H1 (cell line): ENCODE data around the gene CLEC2B. TPM values are rescaled to one million over a fixed set of nuclear protein-coding genes. Genes with fewer than 3 reads are reported as not detected.

Experiments used
- CTCF ChIA-PET: fragments of 300-600 bp; sonication (Branson Sonifier 250); formaldehyde crosslinking; loops from one replicate; lab custom pipeline; 2021; ENCODE audit not compliant: partially characterized antibody; lab: Charles Lee
- POLR2A ChIA-PET: fragments of 300-600 bp; sonication (Branson Sonifier 250); formaldehyde crosslinking; loops from one replicate; lab custom pipeline; 2021; ENCODE audit warnings: inconsistent platforms; ENCODE audit not compliant: partially characterized antibody; lab: Charles Lee
- DNase-seq, 2 experiments: peaks; one replicate each; pipeline versions ENCODE4 v3.0.0 to v3.0.0-alpha.2; 2010 to 2022; ENCODE audit warnings: low spot score in 2 of 2, low read depth in 1 of 2, mixed read lengths in 1 of 2
- FAIRE-seq: peaks from 2 replicates; lab custom pipeline; 2011; peaks lifted over from hg19 to GRCh38; lab: Jason Lieb, UNC
- H2AFZ ChIP-seq: 2 replicates; pipeline ENCODE4 v1.8.1; 2012; ENCODE audit warnings: low read length, inconsistent platforms
- H2AK5ac ChIP-seq: 2 replicates; pipeline ENCODE4 v1.6.1; 2013; ENCODE audit warnings: low read depth, low read length
- H2BK120ac ChIP-seq: replicated peaks from 2 replicates; pipeline ENCODE3; 2013; ENCODE audit warnings: low read depth, low read length, inconsistent platforms
- H2BK12ac ChIP-seq: 2 replicates; pipeline ENCODE4 v1.6.1; 2013; ENCODE audit warnings: low read depth, low read length
- H2BK15ac ChIP-seq: 2 replicates; pipeline ENCODE4 v1.6.1; 2013; ENCODE audit warnings: low read length
- H2BK20ac ChIP-seq: 2 replicates; pipeline ENCODE4 v1.6.1; 2013; ENCODE audit warnings: low read length
- H2BK5ac ChIP-seq: 2 replicates; pipeline ENCODE4 v1.6.1; 2013; ENCODE audit warnings: low read depth, low read length
- H3K14ac ChIP-seq: 2 replicates; pipeline ENCODE4 v1.6.1; 2013; ENCODE audit warnings: inconsistent platforms; ENCODE audit not compliant: insufficient read length
- H3K18ac ChIP-seq: 2 replicates; pipeline ENCODE4 v1.6.1; 2013; ENCODE audit warnings: low read length; ENCODE audit errors: extremely low read depth
- H3K23ac ChIP-seq: 2 replicates; pipeline ENCODE4 v1.6.1; 2013; ENCODE audit warnings: inconsistent platforms; ENCODE audit not compliant: insufficient read length
- H3K23me2 ChIP-seq: 2 replicates; pipeline ENCODE4 v1.6.1; 2013; ENCODE audit warnings: low read depth, low read length
- H3K27ac ChIP-seq: 2 replicates; pipeline ENCODE4 v1.6.1; 2011; ENCODE audit warnings: low read depth, low read length, inconsistent platforms
- H3K27me3 ChIP-seq, 4 experiments: replicated peaks in 1 of 4; 1 replicate in 1 of 4; 2 replicates in 3 of 4; pipeline versions ENCODE4 v1.6.1 to v1.8.1; 2011 to 2013; ENCODE audit warnings: low read length in 3 of 4, mild to moderate bottlenecking in 3 of 4, inconsistent platforms in 2 of 4, mixed read lengths in 2 of 4, moderate library complexity in 1 of 4; ENCODE audit not compliant: control insufficient read depth in 3 of 4, insufficient read depth in 3 of 4; ENCODE audit errors: extremely low read depth in 1 of 4
- H3K36me3 ChIP-seq, 4 experiments: 2 replicates each; pipeline versions ENCODE4 v1.6.1 to v1.8.1; 2011 to 2013; ENCODE audit warnings: mild to moderate bottlenecking in 4 of 4, low read length in 3 of 4, moderate library complexity in 2 of 4, control low read depth in 1 of 4, inconsistent platforms in 1 of 4; ENCODE audit not compliant: insufficient read depth in 4 of 4, control insufficient read depth in 2 of 4
- H3K4ac ChIP-seq: replicated peaks from 2 replicates; pipeline ENCODE3; 2013; ENCODE audit warnings: low read length, low read depth, mixed read lengths, inconsistent platforms; ENCODE audit not compliant: insufficient read length
- H3K4me1 ChIP-seq, 4 experiments: replicated peaks in 1 of 4; 1 replicate in 1 of 4; 2 replicates in 3 of 4; pipeline versions ENCODE4 v1.6.1 to v1.8.1; 2011 to 2013; ENCODE audit warnings: low read length in 3 of 4, inconsistent platforms in 2 of 4, mixed read lengths in 1 of 4; ENCODE audit not compliant: insufficient read depth in 4 of 4, control insufficient read depth in 3 of 4
- H3K4me2 ChIP-seq, 2 experiments: 2 replicates each; pipeline versions ENCODE4 v1.6.1 to v1.8.1; 2011 to 2013; ENCODE audit warnings: low read depth in 2 of 2, low read length in 2 of 2, control low read depth in 1 of 2, inconsistent platforms in 1 of 2, mild to moderate bottlenecking in 1 of 2; ENCODE audit not compliant: insufficient read depth in 1 of 2
- H3K4me3 ChIP-seq, 4 experiments: fragments of 200-600, 300-600 bp in 1 of 4; sonication (generic), shearing (Covaris generic), sonication (Bioruptor Twin) in 1 of 4; 2 replicates each; pipeline versions ENCODE4 v1.5.1 to v1.8.1; 2011 to 2016; ENCODE audit warnings: low read length in 4 of 4, low read depth in 3 of 4, control low read depth in 2 of 4, inconsistent platforms in 2 of 4, mild to moderate bottlenecking in 2 of 4, mixed read lengths in 1 of 4, moderate library complexity in 1 of 4; ENCODE audit not compliant: insufficient read depth in 2 of 4; ENCODE audit errors: extremely low read depth in 1 of 4
- H3K56ac ChIP-seq: replicated peaks from 2 replicates; pipeline ENCODE3; 2013; ENCODE audit warnings: low read depth, mild to moderate bottlenecking, mixed read lengths, low read length, inconsistent platforms; ENCODE audit not compliant: insufficient read length
- H3K79me1 ChIP-seq: 2 replicates; pipeline ENCODE4 v1.6.1; 2013; ENCODE audit warnings: low read depth, low read length, control low read depth
- H3K79me2 ChIP-seq, 2 experiments: 2 replicates each; pipeline versions ENCODE4 v1.6.1 to v1.8.1; 2012 to 2013; ENCODE audit warnings: low read length in 2 of 2, mild to moderate bottlenecking in 2 of 2, inconsistent platforms in 1 of 2; ENCODE audit not compliant: insufficient read depth in 2 of 2, control insufficient read depth in 1 of 2
- H3K9ac ChIP-seq, 4 experiments: replicated peaks in 1 of 4; 1 replicate in 1 of 4; 2 replicates in 3 of 4; pipeline versions ENCODE4 v1.6.1 to v1.8.1; 2011 to 2013; ENCODE audit warnings: low read depth in 3 of 4, low read length in 3 of 4, control low read depth in 2 of 4, mild to moderate bottlenecking in 2 of 4, moderate library complexity in 2 of 4, inconsistent platforms in 1 of 4; ENCODE audit errors: extremely low read depth in 1 of 4
- H3K9me3 ChIP-seq, 2 experiments: 2 replicates each; pipeline versions ENCODE4 v1.6.1 to v1.8.1; 2012 to 2013; ENCODE audit warnings: mild to moderate bottlenecking in 2 of 2, moderate library complexity in 2 of 2, control low read depth in 1 of 2, inconsistent platforms in 1 of 2, low read depth in 1 of 2, low read length in 1 of 2, mixed read lengths in 1 of 2; ENCODE audit not compliant: insufficient read depth in 2 of 2
- H4K20me1 ChIP-seq, 2 experiments: replicated peaks in 1 of 2; 2 replicates each; pipeline versions ENCODE3 to v1.8.1; 2011 to 2013; ENCODE audit warnings: inconsistent platforms in 2 of 2, low read length in 2 of 2, mild to moderate bottlenecking in 1 of 2; ENCODE audit not compliant: insufficient read depth in 2 of 2, control insufficient read depth in 1 of 2
- H4K5ac ChIP-seq: 2 replicates; pipeline ENCODE4 v1.6.1; 2013; ENCODE audit warnings: low read length, low read depth, mixed read lengths, inconsistent platforms; ENCODE audit not compliant: insufficient read length
- H4K8ac ChIP-seq: 2 replicates; pipeline ENCODE4 v1.8.0; 2013; ENCODE audit warnings: mild to moderate bottlenecking, moderate library complexity, low read length, inconsistent platforms; ENCODE audit not compliant: insufficient read depth; ENCODE audit errors: extremely low read depth
- H4K91ac ChIP-seq: replicated peaks from 2 replicates; pipeline ENCODE3; 2013; ENCODE audit warnings: low read length, mixed read lengths, inconsistent platforms; ENCODE audit not compliant: insufficient read length
- CBX8 ChIP-seq: fragments of 300-800, 300-1000 bp; sonication (generic); IDR thresholded peaks from 2 replicates; pipeline ENCODE4 v1.7.1; 2016; ENCODE audit warnings: low read depth, low read length, borderline replicate concordance
- CTCF ChIP-seq, 3 experiments: IDR thresholded peaks; 1 replicate in 2 of 3; 2 replicates in 1 of 3; pipeline versions ENCODE4 v1.5.1 to v1.6.1; 2011; ENCODE audit warnings: low read length in 3 of 3, mild to moderate bottlenecking in 3 of 3, inconsistent platforms in 2 of 3, low read depth in 1 of 3, moderate library complexity in 1 of 3; ENCODE audit not compliant: insufficient read depth in 1 of 3; ENCODE audit errors: control extremely low read depth in 1 of 3
- EGR1 ChIP-seq: IDR thresholded peaks from 2 replicates; pipeline ENCODE4 v1.6.1; 2011; ENCODE audit warnings: low read depth, low read length, borderline replicate concordance
- JUN ChIP-seq: IDR thresholded peaks from 2 replicates; pipeline ENCODE4 v1.6.1; 2011; ENCODE audit warnings: low read depth, mild to moderate bottlenecking, improper control_type of control experiment, low read length
- JUND ChIP-seq: IDR thresholded peaks from 2 replicates; pipeline ENCODE4 v1.6.1; 2011; ENCODE audit warnings: mild to moderate bottlenecking, improper control_type of control experiment, low read length
- POLR2A ChIP-seq, 2 experiments: IDR thresholded peaks; 1 replicate in 1 of 2; 2 replicates in 1 of 2; pipeline ENCODE4 v1.6.1; 2011; ENCODE audit warnings: low read depth in 2 of 2, low read length in 2 of 2, mild to moderate bottlenecking in 2 of 2; ENCODE audit errors: control extremely low read depth in 1 of 2
- RAD21 ChIP-seq, 2 experiments: IDR thresholded peaks in 1 of 2; conservative IDR thresholded peaks in 1 of 2; 2 replicates each; pipeline ENCODE4 v1.6.1; 2011; ENCODE audit warnings: low read depth in 2 of 2, low read length in 2 of 2, improper control_type of control experiment in 1 of 2, inconsistent platforms in 1 of 2, mild to moderate bottlenecking in 1 of 2, moderate library complexity in 1 of 2
- SP2 ChIP-seq: IDR thresholded peaks from 2 replicates; pipeline ENCODE4 v1.6.1; 2012; ENCODE audit warnings: mild to moderate bottlenecking, low read length, inconsistent platforms
- SUZ12 ChIP-seq: fragments of 200-600 bp; sonication (generic); IDR thresholded peaks from 2 replicates; pipeline ENCODE4 v1.6.1; 2012; ENCODE audit warnings: mild to moderate bottlenecking, inconsistent platforms, low read length, moderate library complexity, mixed read lengths
- TBP ChIP-seq: IDR thresholded peaks from 2 replicates; pipeline ENCODE4 v1.6.1; 2011; ENCODE audit warnings: low read depth, low read length, improper control_type of control experiment
- USF2 ChIP-seq: IDR thresholded peaks from 2 replicates; pipeline ENCODE4 v1.6.1; 2011; ENCODE audit warnings: low read length, improper control_type of control experiment
- WGBS, 2 experiments: shearing (Covaris generic) in 1 of 2; methylation state at CpG; one replicate each; pipeline versions ENCODE4 v1.1.6 to v1.1.7; 2013 to 2015; ENCODE audit warnings: low lambda C conversion rate in 2 of 2, mixed read lengths in 2 of 2, inconsistent platforms in 1 of 2, low coverage in 1 of 2, missing lambda C conversion rate in 1 of 2; ENCODE audit not compliant: insufficient replicate concordance in 2 of 2, insufficient coverage in 1 of 2, insufficient read length in 1 of 2; ENCODE audit errors: extremely low coverage in 1 of 2, missing lambda C conversion rate in 1 of 2; 5-methylcytosine and 5-hydroxymethylcytosine counted together
- polyA plus RNA-seq, 7 experiments: library from polyadenylated mRNA; depleted of rRNA in 3 of 7; stranded (reverse) in 5 of 7; unstranded in 2 of 7; fragments of >200 nt in 5 of 7; fragments of 200-250 nt in 2 of 7; gene quantifications; 1 replicate in 5 of 7; 2 replicates in 1 of 7; 4 replicates in 1 of 7; pipeline versions ENCODE4 v1.2.1 to v1.2.3, GENCODE V29; 2011 to 2013; ENCODE audit warnings: missing spikeins in 2 of 7, mixed read lengths in 2 of 7
- total RNA-seq: library from RNA; stranded (reverse); fragmentation: NEBNext Ultra II Directional; extraction: Animal tissue kit (Norgen Biotek cat#: 25700); gene quantifications from 2 replicates; pipeline ENCODE4 v1.2.1, GENCODE V29; 2021

The CLEC2B gene
- total and polyA plus RNA-seq, 2 of the 8 experiments (the other 6 are each of a cell fraction or from before 2014, with no cell fraction given): not detected

- WGBS, 2 experiments: 78% methylated on average over 4 of the region's 4 CpGs; no CpG with 5 or more reads in 1 of the 2 experiments
- H3K18ac ChIP-seq: no peak overlapping the region
- no peak for TF ChIP-seq USF2
- no peak for TF ChIP-seq SUZ12
- no peak for TF ChIP-seq SP2
- no peak for TF ChIP-seq EGR1
- no peak for TF ChIP-seq CBX8
- TF ChIP-seq CTCF (IDR thresholded peaks at IDR 0.05; ENCODE audit: control extremely low read depth in 1 of 3, insufficient read depth in 1 of 3, low read depth in 1 of 3, low read length in 3 of 3): no peak
- TF ChIP-seq POLR2A (IDR thresholded peaks at IDR 0.05; ENCODE audit: control extremely low read depth in 1 of 2, low read depth in 2 of 2, low read length in 2 of 2): no peak
- no peak for TF ChIP-seq RAD21 (IDR thresholded peaks at IDR 0.05 in 1 of 2, conservative IDR thresholded peaks at IDR 0.05 in 1 of 2; ENCODE audit: low read depth in 2 of 2, low read length in 2 of 2)
- TF ChIP-seq JUND: no peak
- TF ChIP-seq TBP: no peak
- no peak for TF ChIP-seq JUN
These were observed 62.4 kb downstream of the CLEC2B start for GRCh38 chr12:9806714-9807113.

More at GRCh38 chr12:9806714-9807113, 62.4 kb downstream of the CLEC2B start:
- Histone ChIP-seq H3K4me1 (no peaks in the 10 kb centered on the region), H3K9ac (no peak overlapping the region), H4K8ac (no peak overlapping the region), H3K23ac (no peak overlapping the region), H2BK12ac (no peak overlapping the region), H3K14ac (no peak overlapping the region), H3K4ac (no peak overlapping the region), H3K27me3 (no peaks in the 10 kb centered on the region), H3K56ac (no peak overlapping the region), H2AK5ac (no peak overlapping the region), H3K9me3 (no peaks in the 10 kb centered on the region), H3K36me3 (no peaks in the 10 kb centered on the region), H4K5ac (no peak overlapping the region), H3K79me1 (no peaks in the 10 kb centered on the region), H2BK120ac (no peak overlapping the region), H3K27ac (no peak overlapping the region), H3K4me3 (no peak overlapping the region), H3K23me2 (no peaks in the 10 kb centered on the region), H3K4me2 (no peak overlapping the region), H2AFZ (no peak overlapping the region), H4K20me1 (no peaks in the 10 kb centered on the region), H2BK15ac (no peak overlapping the region), H2BK5ac (no peak overlapping the region), H4K91ac (no peak overlapping the region), H2BK20ac (no peak overlapping the region), H3K79me2 (no peaks in the 10 kb centered on the region)
- DNase-seq: no peak
- ChIA-PET CTCF (interaction anchor here (0.8 to 1.0 kb wide), 2 partner anchors 9 to 100 kb away, joined by 3 read pairs; no protein-coding TSS in a partner anchor), POLR2A (interaction anchor here (0.8 kb wide), 1 partner anchor 93 kb away, joined by 3 read pairs; no protein-coding TSS in a partner anchor)
- FAIRE-seq: no peak
